ENCODE results near the gene CCDC182.

DNA sequence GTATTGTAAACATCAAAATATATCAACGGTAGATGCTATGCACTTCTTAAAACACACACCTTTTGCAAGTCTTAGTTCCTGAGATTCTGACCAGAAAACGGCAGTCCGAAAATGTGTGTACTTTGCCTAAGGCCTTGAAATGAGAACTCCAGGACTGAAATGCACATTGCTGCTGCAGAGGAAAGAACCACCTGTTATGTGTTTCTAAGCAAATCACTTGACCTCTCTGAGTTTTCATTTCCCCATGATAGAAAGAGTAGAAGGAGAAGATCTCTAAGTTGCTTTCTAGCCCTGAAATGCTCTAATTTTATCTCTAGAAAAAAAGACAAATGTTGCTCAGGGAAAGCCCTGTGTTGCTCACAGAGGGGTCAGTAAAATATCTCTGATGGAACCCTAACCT is 9.9 kb downstream of the CCDC182 start:
- TF ChIP-seq, protein P1, sequence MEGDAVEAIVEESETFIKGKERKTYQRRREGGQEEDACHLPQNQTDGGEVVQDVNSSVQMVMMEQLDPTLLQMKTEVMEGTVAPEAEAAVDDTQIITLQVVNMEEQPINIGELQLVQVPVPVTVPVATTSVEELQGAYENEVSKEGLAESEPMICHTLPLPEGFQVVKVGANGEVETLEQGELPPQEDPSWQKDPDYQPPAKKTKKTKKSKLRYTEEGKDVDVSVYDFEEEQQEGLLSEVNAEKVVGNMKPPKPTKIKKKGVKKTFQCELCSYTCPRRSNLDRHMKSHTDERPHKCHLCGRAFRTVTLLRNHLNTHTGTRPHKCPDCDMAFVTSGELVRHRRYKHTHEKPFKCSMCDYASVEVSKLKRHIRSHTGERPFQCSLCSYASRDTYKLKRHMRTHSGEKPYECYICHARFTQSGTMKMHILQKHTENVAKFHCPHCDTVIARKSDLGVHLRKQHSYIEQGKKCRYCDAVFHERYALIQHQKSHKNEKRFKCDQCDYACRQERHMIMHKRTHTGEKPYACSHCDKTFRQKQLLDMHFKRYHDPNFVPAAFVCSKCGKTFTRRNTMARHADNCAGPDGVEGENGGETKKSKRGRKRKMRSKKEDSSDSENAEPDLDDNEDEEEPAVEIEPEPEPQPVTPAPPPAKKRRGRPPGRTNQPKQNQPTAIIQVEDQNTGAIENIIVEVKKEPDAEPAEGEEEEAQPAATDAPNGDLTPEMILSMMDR (IDR thresholded peaks at IDR 0.05): no peak
- TF ChIP-seq POLR2A (IDR thresholded peaks at IDR 0.05): no peak

All from heart left ventricle (tissue), 13 donors.